NT2/D1 (cell line): ENCODE measurements around the gene CELF4.

Source experiments
- DNase-seq: peaks from one replicate; pipeline ENCODE4 v3.0.0-alpha.2; 2011; ENCODE audit warnings: low read depth, low spot score
- H3K27me3 ChIP-seq: 2 replicates; pipeline ENCODE4 v1.6.0; 2011; ENCODE audit warnings: mild to moderate bottlenecking; ENCODE audit not compliant: insufficient read length, insufficient read depth
- H3K36me3 ChIP-seq: 2 replicates; pipeline ENCODE4 v1.6.1; 2011; ENCODE audit warnings: mild to moderate bottlenecking, low read length, mixed read lengths; ENCODE audit not compliant: insufficient read depth, insufficient read length
- H3K4me1 ChIP-seq: 2 replicates; pipeline ENCODE4 v1.5.1; 2011; ENCODE audit not compliant: insufficient read depth, insufficient read length
- H3K4me3 ChIP-seq: 2 replicates; pipeline ENCODE4 v1.5.1; 2011; ENCODE audit warnings: low read depth; ENCODE audit not compliant: insufficient read length
- H3K9ac ChIP-seq: 2 replicates; pipeline ENCODE4 v1.6.0; 2011; ENCODE audit warnings: low read depth; ENCODE audit not compliant: insufficient read length
- H3K9me3 ChIP-seq: 2 replicates; pipeline ENCODE4 v1.5.1; 2011; ENCODE audit warnings: mild to moderate bottlenecking, low read length; ENCODE audit not compliant: insufficient read depth
- SUZ12 ChIP-seq: IDR thresholded peaks from 2 replicates; pipeline ENCODE4 v1.6.1; 2011; ENCODE audit not compliant: insufficient read length, insufficient read depth; ENCODE audit errors: extremely low read depth
- YY1 ChIP-seq: IDR thresholded peaks from 2 replicates; pipeline ENCODE4 v1.6.1; 2011; ENCODE audit not compliant: insufficient read length, insufficient read depth
- ZNF274 ChIP-seq: IDR thresholded peaks from 2 replicates; pipeline ENCODE4 v1.6.1; 2011; ENCODE audit warnings: mild to moderate bottlenecking, low read depth, low read length

CELF4 gene

DNA sequence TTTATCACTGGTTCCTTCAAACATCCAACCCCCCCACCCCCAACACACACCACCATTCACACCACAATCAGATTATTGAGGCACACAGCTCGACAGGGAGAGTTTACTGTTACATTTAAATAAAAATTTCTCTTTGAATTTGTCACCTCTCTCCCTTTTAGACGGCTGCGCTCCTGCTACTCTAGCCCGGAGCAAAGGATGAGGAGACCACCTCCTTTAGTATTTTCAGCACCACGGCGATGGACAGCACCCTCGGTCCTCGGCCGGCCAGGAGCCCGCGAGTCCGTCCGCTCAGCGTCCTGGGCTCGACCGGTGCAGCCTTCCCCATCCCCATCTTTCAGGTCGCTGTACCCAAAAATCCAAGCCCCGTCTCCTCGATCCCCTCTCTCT is 892 bp downstream of the CELF4 start:
- H3K9ac ChIP-seq, result no peak overlapping the region
- H3K27me3 ChIP-seq, result peaks cover 90% of the 10 kb centered on the region
- peak overlapping the region; percentile 49 for H3K4me3 ChIP-seq
- no peaks in the 10 kb centered on the region for H3K4me1 ChIP-seq
- no peaks in the 10 kb centered on the region for H3K36me3 ChIP-seq
- no peak for TF ChIP-seq SUZ12
- TF ChIP-seq ZNF274, result no peak
- TF ChIP-seq YY1, result no peak
- DNase-seq, result peak; percentile 54
- H3K9me3 ChIP-seq, result no peaks in the 10 kb centered on the region

DNA sequence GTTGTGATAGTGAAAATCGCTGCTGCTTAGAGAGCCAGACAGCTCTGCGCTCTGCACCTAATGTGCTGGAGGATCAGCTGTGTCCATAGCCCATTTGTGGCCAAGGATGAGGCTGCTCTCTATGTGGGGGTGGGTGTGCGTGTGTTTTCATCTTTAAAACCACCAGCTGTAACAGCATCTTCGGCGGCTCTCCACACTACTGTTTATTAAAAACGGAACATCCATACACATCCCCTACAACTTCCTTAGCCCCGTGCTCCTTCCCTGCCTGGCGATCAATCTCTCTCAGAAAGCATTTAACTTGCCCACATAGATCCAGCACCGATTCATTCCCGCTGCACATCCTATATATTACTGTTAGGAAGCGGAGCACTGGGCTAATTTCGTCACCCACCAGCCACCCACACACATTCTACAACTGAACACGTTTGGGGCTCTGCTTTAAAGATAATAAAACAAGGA is 1.6 kb downstream of the CELF4 start:
- no peaks in the 10 kb centered on the region for H3K36me3 ChIP-seq
- TF ChIP-seq YY1, result no peak
- no peak for TF ChIP-seq ZNF274
- TF ChIP-seq SUZ12, result no peak
- no peak overlapping the region for H3K4me3 ChIP-seq
- no peaks in the 10 kb centered on the region for H3K9me3 ChIP-seq
- H3K4me1 ChIP-seq, result no peaks in the 10 kb centered on the region
- H3K27me3 ChIP-seq, result peaks cover 90% of the 10 kb centered on the region
- no peak for DNase-seq
- H3K9ac ChIP-seq, result no peak overlapping the region

DNA sequence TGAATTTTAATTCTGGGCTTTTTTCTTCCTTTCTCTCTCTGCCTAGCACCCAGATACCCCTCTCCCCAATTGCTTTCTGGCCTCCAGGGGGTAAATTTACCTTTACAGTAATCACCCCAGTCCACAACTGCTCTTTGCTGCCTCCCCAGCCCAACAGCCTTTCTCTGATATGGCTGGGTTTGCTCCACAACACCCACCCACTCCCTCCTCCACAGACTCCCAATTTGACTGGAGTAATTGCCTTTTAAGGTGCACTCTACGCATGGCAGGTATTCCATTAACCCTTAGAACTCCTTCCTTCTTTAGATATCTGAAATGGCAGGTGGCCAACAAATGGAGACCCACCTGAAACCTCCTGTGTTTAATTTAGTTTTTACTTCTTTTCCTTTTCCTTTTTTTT is 3.6 kb downstream of the CELF4 start:
- TF ChIP-seq SUZ12, result no peak
- no peak for TF ChIP-seq ZNF274
- TF ChIP-seq YY1, result no peak
- DNase-seq, result no peak
- Histone ChIP-seq H3K4me1 (no peaks in the 10 kb centered on the region), H3K9ac (no peak overlapping the region), H3K9me3 (no peaks in the 10 kb centered on the region), H3K27me3 (peaks cover 77% of the 10 kb centered on the region), H3K36me3 (no peaks in the 10 kb centered on the region), H3K4me3 (no peak overlapping the region)

DNA sequence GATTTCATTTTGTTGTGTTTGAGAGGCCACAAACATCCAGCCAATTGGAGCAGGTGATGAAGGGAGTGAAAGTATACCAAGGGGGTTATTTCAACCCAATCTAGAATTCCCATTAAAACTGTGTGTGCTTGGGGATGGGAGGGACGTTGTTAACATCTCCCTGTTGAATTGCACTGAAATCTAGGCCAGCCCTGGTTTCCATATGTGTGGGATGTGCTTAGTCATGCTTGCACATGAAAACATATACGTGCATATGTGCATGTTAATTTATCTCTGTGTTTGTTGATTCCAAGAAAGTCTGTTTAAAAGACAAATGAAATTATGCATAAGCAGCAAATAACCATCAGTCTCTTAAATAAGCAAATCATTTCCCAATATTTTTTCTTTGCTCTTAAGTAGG is 5.6 kb downstream of the CELF4 start:
- H3K27me3 ChIP-seq, result peaks cover 81% of the 10 kb centered on the region
- no peaks in the 10 kb centered on the region for H3K9me3 ChIP-seq
- H3K9ac ChIP-seq, result no peak overlapping the region
- no peaks in the 10 kb centered on the region for H3K36me3 ChIP-seq
- TF ChIP-seq YY1 (no peak), SUZ12 (no peak), ZNF274 (no peak)
- H3K4me1 ChIP-seq, result no peaks in the 10 kb centered on the region
- H3K4me3 ChIP-seq, result no peak overlapping the region
- DNase-seq, result no peak

DNA sequence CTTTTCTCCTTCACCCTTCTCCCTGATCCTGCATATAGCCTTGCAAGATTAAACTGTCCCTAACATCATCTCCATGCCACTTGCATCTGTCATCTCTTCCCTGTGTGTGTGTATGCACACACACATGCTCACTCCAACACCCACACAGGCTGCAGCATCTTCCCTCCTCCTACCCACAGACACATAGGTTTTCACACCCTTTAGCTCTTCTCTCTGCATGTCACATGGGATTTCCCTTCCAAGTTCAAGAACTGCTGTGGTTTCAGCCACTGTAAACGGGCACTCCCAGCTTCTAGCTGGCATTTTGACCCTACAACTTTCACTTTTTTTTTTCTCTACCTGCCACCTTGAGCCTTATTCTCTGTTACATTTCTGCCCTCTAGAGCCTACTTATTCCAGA is 6.4 kb downstream of the CELF4 start:
- H3K4me1 ChIP-seq, result peaks cover under 1% of the 10 kb centered on the region
- DNase-seq, result no peak
- H3K9ac ChIP-seq, result no peak overlapping the region
- H3K4me3 ChIP-seq, result no peak overlapping the region
- H3K36me3 ChIP-seq, result no peaks in the 10 kb centered on the region
- peaks cover 76% of the 10 kb centered on the region for H3K27me3 ChIP-seq
- H3K9me3 ChIP-seq, result no peaks in the 10 kb centered on the region
- TF ChIP-seq SUZ12 (no peak), ZNF274 (no peak), YY1 (no peak)

DNA sequence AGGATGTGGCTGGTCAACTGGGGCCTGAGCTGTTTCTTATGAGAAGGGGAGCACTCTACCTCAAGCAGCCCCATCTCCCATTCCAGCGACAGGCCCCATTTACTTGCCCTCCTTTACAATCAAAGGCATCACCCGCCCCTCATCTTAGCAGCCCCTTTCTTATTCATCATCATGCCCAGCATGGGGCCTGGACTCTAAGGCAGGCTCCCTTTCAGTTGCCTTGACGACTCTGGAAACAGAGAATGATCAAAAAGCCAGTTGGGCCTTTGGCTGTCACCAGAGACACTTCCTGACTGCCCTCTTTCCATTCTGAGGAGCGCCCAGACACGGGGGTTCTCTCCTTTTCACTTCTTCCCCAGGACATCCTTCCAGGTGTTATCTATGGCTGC is 11.2 kb downstream of the CELF4 start:
- peak; percentile 83 for DNase-seq
- H3K4me3 ChIP-seq, result peak overlapping the region; percentile 18
- peaks cover 10% of the 10 kb centered on the region for H3K4me1 ChIP-seq
- H3K9me3 ChIP-seq, result no peaks in the 10 kb centered on the region
- no peaks in the 10 kb centered on the region for H3K36me3 ChIP-seq
- no peak for TF ChIP-seq SUZ12
- no peak for TF ChIP-seq YY1
- TF ChIP-seq ZNF274, result no peak
- peaks cover 49% of the 10 kb centered on the region for H3K27me3 ChIP-seq
- no peak overlapping the region for H3K9ac ChIP-seq

DNA sequence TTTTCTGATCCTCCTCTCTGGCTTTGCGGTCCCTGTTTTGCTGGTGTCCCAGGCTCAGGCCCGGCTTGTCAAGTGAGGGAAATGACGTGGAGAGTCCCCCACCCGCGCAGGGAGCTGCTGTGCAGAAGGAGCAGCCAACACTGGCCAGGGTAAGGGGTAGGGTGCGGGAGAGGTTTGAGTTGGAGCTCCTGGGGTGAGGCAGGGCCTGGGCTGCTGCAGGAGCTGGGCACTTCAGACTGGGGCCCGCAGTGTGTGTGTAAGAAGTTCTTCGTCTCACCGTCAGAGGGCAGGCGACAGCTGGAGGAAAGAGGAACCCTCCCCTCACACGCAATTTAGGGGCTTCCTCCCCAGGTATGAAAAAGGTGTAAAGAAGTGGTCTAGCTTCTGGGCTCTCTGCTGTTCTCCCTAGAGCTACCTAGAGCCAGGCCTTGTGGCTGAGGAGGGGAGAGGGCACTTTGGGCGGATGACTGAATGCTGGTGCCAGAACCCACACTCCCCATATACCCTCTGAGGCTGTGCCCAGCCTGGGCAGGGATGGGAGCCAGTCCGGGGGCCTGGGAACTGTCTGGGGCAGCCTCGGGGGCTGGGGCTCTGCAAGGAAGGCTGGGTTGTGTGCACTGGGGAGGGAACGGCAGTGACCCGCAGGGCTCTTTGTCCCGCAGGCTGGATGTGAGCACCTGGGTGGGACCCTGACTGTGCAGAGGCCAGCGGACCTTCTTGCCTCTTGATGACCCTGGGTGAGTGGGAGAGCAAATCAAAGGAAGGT is 11.8 kb downstream of the CELF4 start:
- peaks cover 10% of the 10 kb centered on the region for H3K4me1 ChIP-seq
- TF ChIP-seq SUZ12, result no peak
- no peak for TF ChIP-seq ZNF274
- TF ChIP-seq YY1, result no peak
- no peaks in the 10 kb centered on the region for H3K36me3 ChIP-seq
- no peak for DNase-seq
- peak overlapping the region; percentile 18 for H3K4me3 ChIP-seq
- peak overlapping the region; percentile 17 for H3K9ac ChIP-seq
- peaks cover 44% of the 10 kb centered on the region for H3K27me3 ChIP-seq
- H3K9me3 ChIP-seq, result no peaks in the 10 kb centered on the region

DNA sequence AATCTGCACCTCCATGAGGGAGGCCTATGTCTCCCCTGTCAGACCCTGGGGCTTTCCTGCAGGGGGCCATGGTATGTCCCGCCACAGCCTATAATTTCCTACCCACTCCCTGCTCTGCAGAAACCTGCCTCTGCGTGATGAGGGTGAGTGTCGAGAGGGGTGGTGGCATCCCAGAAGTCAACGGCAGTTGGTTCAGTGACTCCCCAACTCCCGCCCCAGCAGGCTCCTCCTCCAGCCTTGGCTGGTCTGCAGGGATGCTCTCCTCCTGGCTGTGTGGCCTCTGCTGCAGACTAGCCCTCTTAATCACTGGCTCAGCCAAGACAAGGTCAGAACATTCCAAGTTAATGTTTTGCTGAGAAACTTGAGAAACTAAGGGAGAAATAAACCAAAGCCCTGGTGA is 13.3 kb downstream of the CELF4 start:
- peaks cover 10% of the 10 kb centered on the region for H3K4me1 ChIP-seq
- H3K4me3 ChIP-seq, result no peak overlapping the region
- peaks cover 41% of the 10 kb centered on the region for H3K27me3 ChIP-seq
- TF ChIP-seq SUZ12 (no peak), ZNF274 (no peak), YY1 (no peak)
- no peaks in the 10 kb centered on the region for H3K36me3 ChIP-seq
- H3K9ac ChIP-seq, result no peak overlapping the region
- DNase-seq, result no peak
- no peaks in the 10 kb centered on the region for H3K9me3 ChIP-seq
